H9 (cell line): Measurements from ENCODE around the gene STK38L. TPM values are rescaled to one million over a fixed set of nuclear protein-coding genes. Genes with fewer than 3 reads are reported as not detected.

ENCODE experiments used
- DNase-seq: peaks from one replicate; pipeline ENCODE4 v3.0.0-alpha.2; 2017
- H2AFZ ChIP-seq: one replicate; pipeline ENCODE4 v1.6.1; 2013; ENCODE audit warnings: mild to moderate bottlenecking, low read length, control low read depth, moderate library complexity
- H2AK5ac ChIP-seq: 2 replicates; pipeline ENCODE4 v1.6.1; 2013; ENCODE audit warnings: low read length, control low read depth, mixed read lengths; ENCODE audit not compliant: insufficient read length
- H2BK120ac ChIP-seq: one replicate; pipeline ENCODE4 v1.6.1; 2013; ENCODE audit warnings: low read depth, mild to moderate bottlenecking, low read length, control low read depth, inconsistent platforms; ENCODE audit not compliant: poor library complexity, severe bottlenecking
- H2BK12ac ChIP-seq: 2 replicates; pipeline ENCODE4 v1.6.1; 2013; ENCODE audit warnings: low read length, control low read depth, mixed read lengths, low read depth; ENCODE audit not compliant: insufficient read length
- H2BK15ac ChIP-seq: 2 replicates; pipeline ENCODE4 v1.6.1; 2013; ENCODE audit warnings: low read depth, low read length, control low read depth
- H2BK20ac ChIP-seq: one replicate; pipeline ENCODE4 v1.6.1; 2013; ENCODE audit warnings: low read depth, mild to moderate bottlenecking, low read length, control low read depth, inconsistent platforms; ENCODE audit not compliant: poor library complexity, severe bottlenecking
- H2BK5ac ChIP-seq: 2 replicates; pipeline ENCODE4 v1.6.1; 2013; ENCODE audit warnings: low read length, control low read depth, mixed read lengths; ENCODE audit not compliant: insufficient read length
- H3K14ac ChIP-seq: 2 replicates; pipeline ENCODE4 v1.6.1; 2013; ENCODE audit warnings: low read length, control low read depth; ENCODE audit not compliant: insufficient read depth
- H3K18ac ChIP-seq: 2 replicates; pipeline ENCODE4 v1.6.1; 2013; ENCODE audit warnings: low read depth, mild to moderate bottlenecking, mixed read lengths, low read length, control low read depth; ENCODE audit not compliant: insufficient read length
- H3K23ac ChIP-seq: 2 replicates; pipeline ENCODE4 v1.6.1; 2013; ENCODE audit warnings: low read length, control low read depth, mixed read lengths, low read depth; ENCODE audit not compliant: insufficient read length
- H3K23me2 ChIP-seq: 2 replicates; pipeline ENCODE4 v1.6.1; 2013; ENCODE audit warnings: low read depth, mild to moderate bottlenecking, mixed read lengths, low read length, control low read depth; ENCODE audit not compliant: insufficient read length, poor library complexity, severe bottlenecking
- H3K27ac ChIP-seq: 2 replicates; pipeline ENCODE4 v1.5.1; 2013; ENCODE audit warnings: low read length, control low read depth, mixed read lengths, low read depth; ENCODE audit not compliant: insufficient read length
- H3K27me3 ChIP-seq: 2 replicates; pipeline ENCODE4 v1.6.1; 2013; ENCODE audit warnings: low read length, control low read depth, inconsistent platforms; ENCODE audit not compliant: insufficient read depth
- H3K4ac ChIP-seq: 2 replicates; pipeline ENCODE4 v1.6.1; 2013; ENCODE audit warnings: low read depth, mild to moderate bottlenecking, control low read depth, inconsistent platforms, low read length, moderate library complexity
- H3K4me1 ChIP-seq: 2 replicates; pipeline ENCODE4 v1.6.1; 2013; ENCODE audit warnings: low read length, control low read depth, inconsistent platforms; ENCODE audit not compliant: insufficient read depth
- H3K4me2 ChIP-seq: 2 replicates; pipeline ENCODE4 v1.6.1; 2013; ENCODE audit warnings: low read length, control low read depth, mixed read lengths; ENCODE audit not compliant: insufficient read length, insufficient read depth
- H3K56ac ChIP-seq: 2 replicates; pipeline ENCODE4 v1.6.1; 2013; ENCODE audit warnings: low read depth, mild to moderate bottlenecking, mixed read lengths, low read length, control low read depth; ENCODE audit not compliant: insufficient read length
- H3K79me1 ChIP-seq: 2 replicates; pipeline ENCODE4 v1.6.1; 2013; ENCODE audit warnings: low read depth, mild to moderate bottlenecking, moderate library complexity, low read length, control low read depth, inconsistent platforms; ENCODE audit not compliant: insufficient read depth, poor library complexity, severe bottlenecking
- H3K79me2 ChIP-seq: 2 replicates; pipeline ENCODE4 v1.6.1; 2013; ENCODE audit warnings: low read length, control low read depth, inconsistent platforms; ENCODE audit not compliant: insufficient read depth
- H3K9ac ChIP-seq: 2 replicates; pipeline ENCODE4 v1.6.1; 2013; ENCODE audit warnings: low read length, control low read depth, mixed read lengths; ENCODE audit not compliant: insufficient read length; ENCODE audit errors: extremely low read depth
- H3K9me3 ChIP-seq: one replicate; pipeline ENCODE4 v1.6.1; 2013; ENCODE audit warnings: low read depth, low read length, inconsistent platforms; ENCODE audit not compliant: control insufficient read depth
- H3T11ph ChIP-seq: one replicate; pipeline ENCODE4 v1.6.1; 2013; ENCODE audit warnings: mild to moderate bottlenecking, low read length, control low read depth, inconsistent platforms
- H4K20me1 ChIP-seq: one replicate; pipeline ENCODE4 v1.6.1; 2013; ENCODE audit not compliant: control insufficient read depth, insufficient read length, insufficient read depth
- H4K5ac ChIP-seq: 2 replicates; pipeline ENCODE4 v1.6.1; 2013; ENCODE audit warnings: low read depth, mild to moderate bottlenecking, mixed read lengths, low read length, control low read depth; ENCODE audit not compliant: insufficient read length
- H4K8ac ChIP-seq: replicated peaks from 2 replicates; pipeline ENCODE4 v1.6.1; 2013; ENCODE audit warnings: low read length, control low read depth, mixed read lengths, low read depth; ENCODE audit not compliant: insufficient read length
- H4K91ac ChIP-seq: 2 replicates; pipeline ENCODE4 v1.6.1; 2013; ENCODE audit warnings: low read depth, mild to moderate bottlenecking, moderate library complexity, mixed read lengths, low read length, control low read depth; ENCODE audit not compliant: insufficient read length
- H3K27ac Mint-ChIP-seq, 3 experiments: 2 replicates in 2 of 3; 3 replicates in 1 of 3; pipeline ENCODE4 v1.8.0; 2020 to 2021; ENCODE audit warnings: mixed read lengths in 3 of 3, mild to moderate bottlenecking in 1 of 3, moderate library complexity in 1 of 3
- H3K27me3 Mint-ChIP-seq: 2 replicates; pipeline ENCODE4 v1.8.0; 2021; ENCODE audit warnings: low read depth, mild to moderate bottlenecking, moderate library complexity, mixed read lengths
- H3K36me3 Mint-ChIP-seq, 3 experiments: 2 replicates in 2 of 3; 3 replicates in 1 of 3; pipeline ENCODE4 v1.8.0; 2020 to 2021; ENCODE audit warnings: low read depth in 3 of 3, mixed read lengths in 3 of 3; ENCODE audit not compliant: insufficient read depth in 1 of 3
- H3K4me1 Mint-ChIP-seq, 2 experiments: 2 replicates each; pipeline ENCODE4 v1.8.0; 2020; ENCODE audit warnings: mixed read lengths in 2 of 2
- H3K4me3 Mint-ChIP-seq, 2 experiments: 2 replicates in 1 of 2; 3 replicates in 1 of 2; pipeline ENCODE4 v1.8.0; 2020 to 2021; ENCODE audit warnings: mild to moderate bottlenecking in 2 of 2, mixed read lengths in 2 of 2, moderate library complexity in 1 of 2
- H3K9me3 Mint-ChIP-seq, 2 experiments: 2 replicates in 1 of 2; 3 replicates in 1 of 2; pipeline ENCODE4 v1.8.0; 2020; ENCODE audit warnings: mild to moderate bottlenecking in 2 of 2, mixed read lengths in 2 of 2, moderate library complexity in 1 of 2
- WGBS: extraction: QIAGEN DNeasy Blood & Tissue Kit; methylation state at CpG from one replicate; pipeline ENCODE4 v1.1.7; 2013; ENCODE audit warnings: missing lambda C conversion rate, low lambda C conversion rate, mixed read lengths; ENCODE audit not compliant: insufficient read length; ENCODE audit errors: extremely low coverage; 5-methylcytosine and 5-hydroxymethylcytosine counted together
- total RNA-seq: library from RNA; stranded (reverse); gene quantifications from 2 replicates; pipeline ENCODE4 v1.2.1, GENCODE V29; 2021
- TF ChIP-seq, protein P1 (sequence below): fragments of 200-600 bp; sonication (generic); conservative IDR thresholded peaks from 3 replicates; pipeline ENCODE4 v1.8.0; 2021; ENCODE audit warnings: antibody characterized with exemption, mild to moderate bottlenecking

STK38L gene
- total RNA-seq, 1 experiment from 2014 or later, result 44.9 TPM

DNA sequence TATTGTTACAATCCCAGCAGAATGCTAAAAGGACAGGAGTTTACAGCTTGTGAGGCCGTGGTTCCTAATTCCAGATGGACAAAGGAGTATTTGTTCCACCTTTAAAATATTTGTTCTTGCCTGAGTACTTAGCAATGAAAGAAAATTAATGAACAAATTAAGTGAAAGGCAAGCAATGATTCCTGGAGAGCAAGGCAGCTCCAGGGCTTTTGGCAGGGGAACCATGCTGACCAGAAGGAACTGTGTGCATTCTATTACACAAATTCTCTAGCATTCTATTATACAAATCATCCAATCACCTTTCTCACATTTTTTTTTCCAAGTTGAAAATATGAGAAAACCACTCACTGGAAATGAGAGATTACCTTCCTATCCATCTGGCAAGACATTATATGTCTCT, 86.8 kb downstream of the STK38L start:
- H3K36me3 Mint-ChIP-seq, result peaks cover 0 to 3% (median 0%) of the 10 kb centered on the region in 3 experiments; a peak in 1 of 7 replicates
- Histone ChIP-seq H3K9me3 (no peaks in the 10 kb centered on the region), H2AFZ (no peak overlapping the region), H4K8ac (no peak overlapping the region), H2BK12ac (no peak overlapping the region), H2BK5ac (no peak overlapping the region), H3K4ac (no peak overlapping the region), H3K27ac (no peak overlapping the region), H3K18ac (no peak overlapping the region), H3K23me2 (peaks cover 8% of the 10 kb centered on the region), H3K23ac (no peak overlapping the region), H3K79me1 (no peaks in the 10 kb centered on the region), H2AK5ac (no peak overlapping the region), H4K20me1 (no peaks in the 10 kb centered on the region), H3K14ac (no peak overlapping the region), H3K4me2 (no peak overlapping the region), H3K9ac (no peak overlapping the region), H2BK15ac (no peak overlapping the region), H2BK20ac (no peak overlapping the region), H4K91ac (no peak overlapping the region), H2BK120ac (no peak overlapping the region), H3K79me2 (0 out of 2 replicates have a peak, but pooled peaks cover 2% of the 10 kb centered on the region), H4K5ac (no peak overlapping the region), H3T11ph (no peak overlapping the region), H3K4me1 (no peaks in the 10 kb centered on the region; the same call in none of the 2 replicates), H3K27me3 (peaks cover 10% of the 10 kb centered on the region; the same call in 1 of the 2 replicates), H3K56ac (no peak overlapping the region)
- DNase-seq, result no peak
- TF ChIP-seq, protein P1, sequence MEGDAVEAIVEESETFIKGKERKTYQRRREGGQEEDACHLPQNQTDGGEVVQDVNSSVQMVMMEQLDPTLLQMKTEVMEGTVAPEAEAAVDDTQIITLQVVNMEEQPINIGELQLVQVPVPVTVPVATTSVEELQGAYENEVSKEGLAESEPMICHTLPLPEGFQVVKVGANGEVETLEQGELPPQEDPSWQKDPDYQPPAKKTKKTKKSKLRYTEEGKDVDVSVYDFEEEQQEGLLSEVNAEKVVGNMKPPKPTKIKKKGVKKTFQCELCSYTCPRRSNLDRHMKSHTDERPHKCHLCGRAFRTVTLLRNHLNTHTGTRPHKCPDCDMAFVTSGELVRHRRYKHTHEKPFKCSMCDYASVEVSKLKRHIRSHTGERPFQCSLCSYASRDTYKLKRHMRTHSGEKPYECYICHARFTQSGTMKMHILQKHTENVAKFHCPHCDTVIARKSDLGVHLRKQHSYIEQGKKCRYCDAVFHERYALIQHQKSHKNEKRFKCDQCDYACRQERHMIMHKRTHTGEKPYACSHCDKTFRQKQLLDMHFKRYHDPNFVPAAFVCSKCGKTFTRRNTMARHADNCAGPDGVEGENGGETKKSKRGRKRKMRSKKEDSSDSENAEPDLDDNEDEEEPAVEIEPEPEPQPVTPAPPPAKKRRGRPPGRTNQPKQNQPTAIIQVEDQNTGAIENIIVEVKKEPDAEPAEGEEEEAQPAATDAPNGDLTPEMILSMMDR, result no peak
- no peak overlapping the region for H3K4me3 Mint-ChIP-seq
- peaks cover 20 to 28% of the 10 kb centered on the region in 2 experiments for H3K4me1 Mint-ChIP-seq
- H3K9me3 Mint-ChIP-seq, result no peaks in the 10 kb centered on the region
- no peak overlapping the region; a peak in 1 of 7 replicates for H3K27ac Mint-ChIP-seq
- H3K27me3 Mint-ChIP-seq, result peaks cover 31% of the 10 kb centered on the region
- WGBS, result no CpG with 5 or more reads among the region's 1 CpG
